Endothelial cell of umbilical vein (primary cell): ENCODE results near the gene ANGPT4. TPM values are rescaled to one million over a fixed set of nuclear protein-coding genes. Genes with fewer than 3 reads are reported as not detected.

Source experiments
- polyA plus RNA-seq, 4 experiments: library from polyadenylated mRNA; depleted of rRNA in 3 of 4; stranded (reverse) in 3 of 4; unstranded in 1 of 4; fragments of >200 nt; gene quantifications; 2 replicates each; pipeline versions ENCODE4 v1.2.1 to v1.2.3, GENCODE V29; 2011 to 2012; ENCODE audit warnings: missing spikeins in 1 of 4
- total RNA-seq: library from RNA; stranded (reverse); gene quantifications from 2 replicates; pipeline ENCODE4 v1.2.3, GENCODE V29; 2021

The ANGPT4 gene
- total and polyA plus RNA-seq, 2 donors (not counting 3 experiments of a cell fraction or from before 2014, with no cell fraction given): not detected

Other genes starting within 250 kb of the ANGPT4 start
- not detected in 2 replicates for gene SCRT2, start 240.5 kb downstream of the ANGPT4 start, total RNA-seq
- not detected in 2 replicates for gene SCRT2, start 240.5 kb downstream of the ANGPT4 start, polyA plus RNA-seq
- not detected in 2 replicates for gene SLC52A3, start 147.8 kb downstream of the ANGPT4 start, total RNA-seq
- gene SLC52A3, start 147.8 kb downstream of the ANGPT4 start, polyA plus RNA-seq: not detected in 2 replicates
- gene FAM110A, start 82.6 kb downstream of the ANGPT4 start, total RNA-seq: 4.6 and 5.8 TPM in 2 replicates
- gene FAM110A, start 82.6 kb downstream of the ANGPT4 start, polyA plus RNA-seq: 5.4 and 7.2 TPM in 2 replicates
- not detected in 2 replicates for gene RSPO4, start 86.0 kb upstream of the ANGPT4 start, total RNA-seq
- not detected in 2 replicates for gene RSPO4, start 86.0 kb upstream of the ANGPT4 start, polyA plus RNA-seq
- 140 and 142 TPM in 2 replicates for gene PSMF1, start 202.3 kb upstream of the ANGPT4 start, total RNA-seq
- gene PSMF1, start 202.3 kb upstream of the ANGPT4 start, polyA plus RNA-seq: 166 and 354 TPM in 2 replicates